Measurements from ENCODE around the gene RAPGEFL1.

RAPGEFL1 gene

GRCh38 chr17:40158438-40159013 is 18.7 kb upstream of the RAPGEFL1 start:
- H3K9me3 ChIP-seq, result no peaks in the 10 kb centered on the region
- H3K27me3 ChIP-seq, result no peaks in the 10 kb centered on the region
- DNase-seq, result no peak
- peaks cover 57% of the 10 kb centered on the region for H3K36me3 ChIP-seq
- H3K4me1 ChIP-seq, result no peaks in the 10 kb centered on the region
- H3K4me3 ChIP-seq (ENCODE audit: low read depth, low read length), result no peak overlapping the region
- TF ChIP-seq CTCF (IDR thresholded peaks at IDR 0.05; ENCODE audit: low read depth, low read length), result no peak

GRCh38 chr17:40159456-40159855 is 17.8 kb upstream of the RAPGEFL1 start:
- H3K27me3 ChIP-seq, result no peaks in the 10 kb centered on the region
- H3K4me3 ChIP-seq (ENCODE audit: low read depth, low read length), result no peak overlapping the region
- TF ChIP-seq CTCF (IDR thresholded peaks at IDR 0.05; ENCODE audit: low read depth, low read length), result no peak
- no peaks in the 10 kb centered on the region for H3K4me1 ChIP-seq
- H3K9me3 ChIP-seq, result no peaks in the 10 kb centered on the region
- no peak for DNase-seq
- H3K36me3 ChIP-seq, result peaks cover 60% of the 10 kb centered on the region

GRCh38 chr17:40167685-40168261 is 9.5 kb upstream of the RAPGEFL1 start:
- TF ChIP-seq CTCF (IDR thresholded peaks at IDR 0.05; ENCODE audit: low read depth, low read length), result no peak
- Histone ChIP-seq H3K4me1 (no peaks in the 10 kb centered on the region), H3K27me3 (no peaks in the 10 kb centered on the region), H3K36me3 (peaks cover 93% of the 10 kb centered on the region), H3K4me3 (ENCODE audit: low read depth, low read length) (no peak overlapping the region), H3K9me3 (no peaks in the 10 kb centered on the region)
- no peak for DNase-seq

GRCh38 chr17:40168262-40168832 is 8.9 kb upstream of the RAPGEFL1 start:
- H3K4me1 ChIP-seq, result no peaks in the 10 kb centered on the region
- TF ChIP-seq CTCF (IDR thresholded peaks at IDR 0.05; ENCODE audit: low read depth, low read length), result peak; percentile 74
- H3K4me3 ChIP-seq (ENCODE audit: low read depth, low read length), result no peak overlapping the region
- H3K36me3 ChIP-seq, result peaks cover 87% of the 10 kb centered on the region
- H3K9me3 ChIP-seq, result no peaks in the 10 kb centered on the region
- H3K27me3 ChIP-seq, result no peaks in the 10 kb centered on the region
- DNase-seq, result no peak

GRCh38 chr17:40170325-40170724 is 6.9 kb upstream of the RAPGEFL1 start:
- Histone ChIP-seq H3K9me3 (no peaks in the 10 kb centered on the region), H3K4me3 (ENCODE audit: low read depth, low read length) (no peak overlapping the region), H3K4me1 (no peaks in the 10 kb centered on the region), H3K36me3 (peaks cover 67% of the 10 kb centered on the region), H3K27me3 (no peaks in the 10 kb centered on the region)
- no peak for TF ChIP-seq CTCF (IDR thresholded peaks at IDR 0.05; ENCODE audit: low read depth, low read length)
- no peak for DNase-seq

DNA sequence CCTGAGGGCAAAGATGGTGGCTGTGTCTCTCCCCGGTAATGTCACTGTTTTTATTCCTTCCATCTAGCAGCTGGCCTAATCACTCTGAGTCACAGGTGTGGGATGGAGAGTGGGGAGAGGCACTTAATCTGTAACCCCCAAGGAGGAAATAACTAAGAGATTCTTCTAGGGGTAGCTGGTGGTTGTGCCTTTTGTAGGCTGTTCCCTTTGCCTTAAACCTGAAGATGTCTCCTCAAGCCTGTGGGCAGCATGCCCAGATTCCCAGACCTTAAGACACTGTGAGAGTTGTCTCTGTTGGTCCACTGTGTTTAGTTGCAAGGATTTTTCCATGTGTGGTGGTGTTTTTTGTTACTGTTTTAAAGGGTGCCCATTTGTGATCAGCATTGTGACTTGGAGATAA is 5.5 kb upstream of the RAPGEFL1 start:
- H3K27me3 ChIP-seq, result no peaks in the 10 kb centered on the region
- DNase-seq, result no peak
- peaks cover 61% of the 10 kb centered on the region for H3K36me3 ChIP-seq
- no peaks in the 10 kb centered on the region for H3K4me1 ChIP-seq
- no peak for TF ChIP-seq CTCF (IDR thresholded peaks at IDR 0.05; ENCODE audit: low read depth, low read length)
- no peaks in the 10 kb centered on the region for H3K9me3 ChIP-seq
- H3K4me3 ChIP-seq (ENCODE audit: low read depth, low read length), result no peak overlapping the region

Data from BE2C (cell line).